DND-41 (cell line): ENCODE results near the gene CDKN2D.

ENCODE experiments used
- EZH2 ChIP-seq: IDR thresholded peaks from 3 replicates; pipeline ENCODE4 v1.6.1; 2012; ENCODE audit warnings: borderline replicate concordance, low read depth, mild to moderate bottlenecking, moderate library complexity, low read length, inconsistent platforms; ENCODE audit not compliant: severe bottlenecking
- TF ChIP-seq, protein P1 (sequence below): IDR thresholded peaks from 2 replicates; pipeline ENCODE4 v1.5.1; 2012; ENCODE audit warnings: borderline replicate concordance, low read length, moderate library complexity, mild to moderate bottlenecking; ENCODE audit not compliant: poor library complexity, severe bottlenecking; ENCODE audit errors: extremely low read depth

- TF ChIP-seq, protein P1, sequence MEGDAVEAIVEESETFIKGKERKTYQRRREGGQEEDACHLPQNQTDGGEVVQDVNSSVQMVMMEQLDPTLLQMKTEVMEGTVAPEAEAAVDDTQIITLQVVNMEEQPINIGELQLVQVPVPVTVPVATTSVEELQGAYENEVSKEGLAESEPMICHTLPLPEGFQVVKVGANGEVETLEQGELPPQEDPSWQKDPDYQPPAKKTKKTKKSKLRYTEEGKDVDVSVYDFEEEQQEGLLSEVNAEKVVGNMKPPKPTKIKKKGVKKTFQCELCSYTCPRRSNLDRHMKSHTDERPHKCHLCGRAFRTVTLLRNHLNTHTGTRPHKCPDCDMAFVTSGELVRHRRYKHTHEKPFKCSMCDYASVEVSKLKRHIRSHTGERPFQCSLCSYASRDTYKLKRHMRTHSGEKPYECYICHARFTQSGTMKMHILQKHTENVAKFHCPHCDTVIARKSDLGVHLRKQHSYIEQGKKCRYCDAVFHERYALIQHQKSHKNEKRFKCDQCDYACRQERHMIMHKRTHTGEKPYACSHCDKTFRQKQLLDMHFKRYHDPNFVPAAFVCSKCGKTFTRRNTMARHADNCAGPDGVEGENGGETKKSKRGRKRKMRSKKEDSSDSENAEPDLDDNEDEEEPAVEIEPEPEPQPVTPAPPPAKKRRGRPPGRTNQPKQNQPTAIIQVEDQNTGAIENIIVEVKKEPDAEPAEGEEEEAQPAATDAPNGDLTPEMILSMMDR, result no peak
- TF ChIP-seq EZH2, result no peak
Measured at GRCh38 chr19:10550336-10550735, 18.4 kb downstream of the CDKN2D start.
